B cell (primary cell): ENCODE data around the gene KDM5A.

ENCODE experiments used
- CTCF ChIP-seq: fragments of 200-600 bp; IDR thresholded peaks from one replicate; pipeline ENCODE4 v1.8.0; 2022; ENCODE audit warnings: antibody characterized with exemption, mild to moderate bottlenecking
- EZH2 ChIP-seq: IDR thresholded peaks from 2 replicates; pipeline ENCODE4 v1.6.1; 2012; ENCODE audit warnings: borderline replicate concordance, low read depth, mild to moderate bottlenecking, moderate library complexity, low read length; ENCODE audit not compliant: insufficient read depth, poor library complexity, severe bottlenecking

DNA sequence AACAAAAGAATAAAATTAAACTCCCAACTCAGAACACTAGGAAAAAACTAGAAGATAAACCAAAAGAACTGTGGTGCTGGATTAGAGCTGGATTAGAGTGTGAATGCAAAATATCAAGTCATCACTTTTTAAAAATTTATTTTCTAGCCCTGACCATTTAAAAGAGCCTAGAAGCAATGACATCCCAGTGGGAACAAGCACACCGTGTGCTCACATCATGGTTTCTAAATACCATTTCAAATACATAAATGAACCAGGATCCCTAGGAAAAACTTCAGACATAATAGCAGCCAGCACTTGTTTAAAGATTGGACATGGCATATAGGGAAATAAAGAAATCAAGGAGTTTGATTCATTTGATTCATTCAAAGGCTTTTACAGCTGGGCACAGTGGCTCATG, 30.0 kb downstream of the KDM5A start:
- TF ChIP-seq CTCF = no peak
- no peak for TF ChIP-seq EZH2
